HUDEP-2 (cell line): ENCODE results near the gene MSRB3.
"Not testable (repeated sequence)": the region's sequence is repeated elsewhere in the genome, so short reads cannot be mapped to it uniquely, and the experiment has no call there.

Source experiments
- DNase-seq, 76 experiments: peaks; one replicate each; lab custom pipeline; 2025; ENCODE audit not compliant: unreplicated experiment in 76 of 76; lab: John Stamatoyannopoulos, UW

Gene MSRB3

DNA sequence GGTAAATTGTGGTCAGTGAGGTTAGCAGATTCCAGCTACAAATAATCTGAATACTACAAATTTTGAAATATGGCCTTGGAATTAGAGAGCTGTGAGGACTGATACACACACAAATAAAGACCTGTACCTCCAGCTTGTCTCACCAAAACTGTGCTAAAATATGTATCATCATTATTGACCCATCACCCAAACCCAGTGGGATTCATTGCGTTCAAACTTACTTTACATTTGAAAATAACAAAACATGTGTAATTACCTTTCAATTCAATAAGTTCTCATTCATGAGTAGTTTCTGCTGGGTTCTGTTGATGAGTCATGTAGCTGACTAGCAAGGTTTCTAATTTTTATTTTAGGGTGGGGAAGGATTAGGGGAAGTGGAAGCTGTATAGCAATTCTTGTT, 170.9 kb downstream of the MSRB3 start:
- DNase-seq = no peak

DNA sequence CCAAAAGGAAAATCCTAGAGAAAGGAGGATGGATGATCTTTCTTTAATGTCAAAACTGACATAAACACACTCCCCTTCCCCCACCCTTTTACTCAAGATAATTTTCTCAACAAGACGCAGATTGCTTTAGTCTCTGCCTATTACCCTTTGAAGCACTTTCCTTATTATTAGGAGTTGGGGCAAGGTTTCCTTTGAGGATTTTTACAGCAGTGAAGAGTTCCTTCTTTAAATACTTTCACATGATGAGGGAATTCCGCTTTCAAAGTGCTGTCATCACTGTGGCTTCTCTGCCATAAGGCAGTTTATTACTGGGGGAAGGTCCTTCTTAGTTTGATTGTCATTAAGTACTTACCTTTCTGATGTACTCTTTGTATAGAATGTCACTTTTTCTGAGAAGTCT, 172.1 kb downstream of the MSRB3 start:
- DNase-seq = no peak

DNA sequence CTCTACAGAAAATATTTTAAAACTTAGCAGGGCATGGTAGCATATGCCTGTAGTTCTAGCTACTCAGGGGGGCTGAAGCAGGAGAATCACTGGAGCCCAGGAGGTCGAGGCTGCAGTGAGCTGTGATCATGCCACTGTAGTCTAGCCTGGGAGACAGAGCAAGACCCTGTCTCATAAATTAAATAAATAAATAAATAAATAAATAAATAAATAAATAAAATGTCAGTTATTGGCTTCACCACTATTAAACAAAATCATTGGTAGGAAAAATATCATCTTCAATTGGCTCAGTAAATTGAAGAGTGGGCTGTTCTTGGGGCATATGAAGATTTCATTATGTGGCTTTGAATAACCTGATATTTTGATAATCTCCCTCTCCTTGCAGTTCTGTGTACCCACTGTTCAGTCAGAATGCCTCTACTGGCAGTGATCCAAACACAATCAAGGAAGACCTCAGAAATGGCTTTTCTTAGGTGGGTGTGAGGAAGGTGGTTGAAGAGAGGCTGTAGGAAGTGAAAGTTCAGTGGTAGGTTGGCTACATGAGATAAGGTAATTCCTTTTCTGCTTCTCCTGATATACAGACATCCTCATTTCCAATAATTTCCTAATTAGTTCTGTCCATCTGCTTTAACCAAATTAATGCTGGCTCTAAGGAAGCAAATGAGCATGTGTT, 175.8 kb downstream of the MSRB3 start:
- no peak for DNase-seq

DNA sequence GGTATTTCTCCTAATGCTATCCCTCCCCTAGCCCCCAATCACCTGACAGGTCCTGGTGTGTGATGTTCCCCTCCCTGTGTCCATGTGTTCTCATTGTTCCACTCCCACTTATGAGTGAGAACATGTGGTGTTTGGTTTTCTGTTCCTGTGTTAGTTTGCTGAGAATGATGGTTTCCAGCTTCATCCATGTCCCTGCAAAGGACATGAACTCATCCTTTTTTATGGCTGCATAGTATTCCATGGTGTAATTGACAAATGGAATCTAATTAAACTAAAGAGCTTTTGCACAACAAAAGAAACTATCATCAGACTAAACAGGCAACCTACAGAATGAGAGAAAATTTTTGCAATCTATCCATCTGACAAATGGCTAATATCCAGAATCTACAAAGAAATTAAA, 178.9 kb downstream of the MSRB3 start:
- DNase-seq = not testable (repeated sequence)

DNA sequence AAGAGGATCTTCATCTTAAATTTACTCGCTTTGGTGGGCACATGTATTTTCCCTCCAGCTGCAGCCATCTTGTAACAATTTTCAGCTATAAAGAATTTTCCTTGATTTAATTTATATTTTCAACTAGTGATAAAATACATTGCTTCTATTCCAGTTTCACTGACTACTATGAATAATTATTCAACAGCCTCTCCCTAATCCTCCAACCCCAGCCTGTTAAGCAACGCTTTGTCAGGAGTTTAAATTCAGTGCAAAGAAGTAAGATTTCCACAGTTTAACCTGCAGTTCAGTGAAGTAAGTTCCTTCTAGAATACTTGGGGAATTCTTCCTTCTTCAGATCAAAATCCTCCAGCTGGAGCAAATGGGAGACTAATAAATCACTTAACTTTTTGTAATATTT, 180.2 kb downstream of the MSRB3 start:
- no peak for DNase-seq

DNA sequence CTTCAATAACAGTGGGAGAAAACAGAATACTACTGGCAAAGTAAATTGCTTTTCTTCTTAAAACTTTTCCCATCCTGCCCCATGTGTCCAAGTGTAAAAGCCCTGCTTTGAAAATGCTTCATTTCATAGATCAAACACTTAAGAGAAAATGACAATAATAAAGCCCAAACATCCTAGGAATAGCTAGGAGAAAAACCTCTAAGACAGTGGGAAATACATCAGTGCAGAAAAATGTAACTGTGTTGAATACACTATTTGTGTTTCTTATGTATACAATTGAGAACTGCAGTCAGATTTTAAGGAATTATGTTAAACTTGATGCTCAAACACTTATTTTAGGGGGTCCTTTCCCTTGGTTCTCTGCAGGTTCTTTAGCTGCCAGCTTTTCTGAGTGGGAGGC, 181.1 kb downstream of the MSRB3 start:
- DNase-seq = no peak

DNA sequence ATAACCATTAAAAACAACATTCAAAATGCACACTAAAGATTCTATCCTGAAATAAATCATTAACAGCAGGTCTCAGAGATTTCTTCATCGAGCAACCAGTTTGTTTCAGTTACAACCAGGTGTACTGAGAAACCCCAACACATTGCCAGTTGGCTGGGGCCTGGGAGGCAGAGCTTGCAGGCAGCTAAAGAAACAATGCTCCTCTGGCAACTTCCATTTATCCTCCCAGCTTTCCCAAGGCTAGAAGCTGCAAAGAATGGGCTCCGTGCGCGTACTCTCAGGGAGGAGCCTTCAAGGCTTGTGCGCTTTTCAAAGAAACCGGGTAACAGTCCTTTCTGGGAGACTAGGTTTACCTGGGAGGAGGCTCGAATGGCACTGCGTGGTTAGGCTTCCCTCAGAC, 181.6 kb downstream of the MSRB3 start:
- no peak for DNase-seq

DNA sequence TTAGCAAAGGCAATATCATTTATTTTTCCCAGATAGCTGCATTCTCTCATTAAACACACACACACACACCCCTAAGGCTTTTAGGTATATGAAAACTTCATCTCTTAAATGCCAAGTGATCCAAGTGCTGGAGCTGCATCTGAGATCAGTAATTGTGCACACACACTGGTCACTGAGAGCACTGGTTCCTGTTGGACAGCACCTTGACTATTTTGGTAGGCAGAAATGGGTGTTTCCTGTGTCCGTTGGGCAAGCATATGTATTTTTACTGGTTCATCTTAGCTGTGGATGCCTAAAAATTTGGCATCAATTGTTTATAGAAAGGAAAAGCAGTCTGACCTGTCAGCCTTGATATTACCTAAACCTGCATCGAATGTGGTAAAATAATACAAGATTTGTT, 182.5 kb downstream of the MSRB3 start:
- DNase-seq = no peak

DNA sequence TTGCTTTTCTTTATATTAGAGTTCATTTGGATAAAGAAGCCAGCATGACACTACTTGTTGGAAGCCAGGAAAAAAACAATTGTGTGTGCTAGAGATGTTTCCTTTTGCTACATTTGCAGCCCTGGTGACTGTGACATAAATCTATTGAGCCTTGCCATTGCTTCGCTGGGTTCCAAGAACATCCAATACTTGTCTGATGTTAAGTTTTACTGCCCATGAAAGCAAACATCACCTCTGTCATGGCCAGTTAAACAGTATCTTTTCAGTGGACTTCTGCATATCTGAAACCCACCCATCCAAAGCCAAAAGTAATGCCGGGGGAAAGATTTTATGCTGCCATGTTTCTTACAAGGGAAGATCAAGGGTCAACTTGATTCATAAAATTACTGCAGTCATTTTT, 184.0 kb downstream of the MSRB3 start:
- DNase-seq = no peak

DNA sequence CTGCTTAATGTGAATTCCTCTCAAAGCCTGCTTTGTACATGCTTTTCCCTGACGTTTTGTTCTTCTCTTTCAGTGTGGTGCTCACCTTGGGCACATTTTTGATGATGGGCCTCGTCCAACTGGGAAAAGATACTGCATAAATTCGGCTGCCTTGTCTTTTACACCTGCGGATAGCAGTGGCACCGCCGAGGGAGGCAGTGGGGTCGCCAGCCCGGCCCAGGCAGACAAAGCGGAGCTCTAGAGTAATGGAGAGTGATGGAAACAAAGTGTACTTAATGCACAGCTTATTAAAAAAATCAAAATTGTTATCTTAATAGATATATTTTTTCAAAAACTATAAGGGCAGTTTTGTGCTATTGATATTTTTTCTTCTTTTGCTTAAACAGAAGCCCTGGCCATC, 184.6 kb downstream of the MSRB3 start:
- no peak for DNase-seq

DNA sequence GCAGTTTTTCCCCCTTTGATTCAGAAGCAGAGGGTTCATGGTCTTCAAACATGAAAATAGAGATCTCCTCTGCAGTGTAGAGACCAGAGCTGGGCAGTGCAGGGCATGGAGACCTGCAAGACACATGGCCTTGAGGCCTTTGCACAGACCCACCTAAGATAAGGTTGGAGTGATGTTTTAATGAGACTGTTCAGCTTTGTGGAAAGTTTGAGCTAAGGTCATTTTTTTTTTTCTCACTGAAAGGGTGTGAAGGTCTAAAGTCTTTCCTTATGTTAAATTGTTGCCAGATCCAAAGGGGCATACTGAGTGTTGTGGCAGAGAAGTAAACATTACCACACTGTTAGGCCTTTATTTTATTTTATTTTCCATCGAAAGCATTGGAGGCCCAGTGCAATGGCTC, 185.1 kb downstream of the MSRB3 start:
- no peak for DNase-seq

DNA sequence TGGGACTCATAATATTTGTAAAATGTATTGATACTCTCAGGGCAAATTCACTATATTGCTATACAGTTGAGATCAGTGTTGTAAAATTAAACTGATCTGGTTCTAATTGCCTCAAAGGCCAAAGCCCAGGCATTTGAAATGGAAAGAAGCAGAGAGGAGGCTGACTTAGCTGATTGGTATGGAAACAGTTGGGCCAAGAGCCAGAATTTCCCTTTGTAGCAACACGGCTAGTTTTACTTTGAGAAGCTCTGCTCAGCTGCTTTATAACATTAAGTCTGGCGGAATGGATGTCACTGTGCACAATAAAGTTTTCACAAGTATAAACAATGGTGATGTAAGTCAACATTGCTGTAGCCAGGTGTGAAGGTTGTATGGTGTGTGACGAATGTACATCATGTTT, 186.4 kb downstream of the MSRB3 start:
- no peak for DNase-seq

DNA sequence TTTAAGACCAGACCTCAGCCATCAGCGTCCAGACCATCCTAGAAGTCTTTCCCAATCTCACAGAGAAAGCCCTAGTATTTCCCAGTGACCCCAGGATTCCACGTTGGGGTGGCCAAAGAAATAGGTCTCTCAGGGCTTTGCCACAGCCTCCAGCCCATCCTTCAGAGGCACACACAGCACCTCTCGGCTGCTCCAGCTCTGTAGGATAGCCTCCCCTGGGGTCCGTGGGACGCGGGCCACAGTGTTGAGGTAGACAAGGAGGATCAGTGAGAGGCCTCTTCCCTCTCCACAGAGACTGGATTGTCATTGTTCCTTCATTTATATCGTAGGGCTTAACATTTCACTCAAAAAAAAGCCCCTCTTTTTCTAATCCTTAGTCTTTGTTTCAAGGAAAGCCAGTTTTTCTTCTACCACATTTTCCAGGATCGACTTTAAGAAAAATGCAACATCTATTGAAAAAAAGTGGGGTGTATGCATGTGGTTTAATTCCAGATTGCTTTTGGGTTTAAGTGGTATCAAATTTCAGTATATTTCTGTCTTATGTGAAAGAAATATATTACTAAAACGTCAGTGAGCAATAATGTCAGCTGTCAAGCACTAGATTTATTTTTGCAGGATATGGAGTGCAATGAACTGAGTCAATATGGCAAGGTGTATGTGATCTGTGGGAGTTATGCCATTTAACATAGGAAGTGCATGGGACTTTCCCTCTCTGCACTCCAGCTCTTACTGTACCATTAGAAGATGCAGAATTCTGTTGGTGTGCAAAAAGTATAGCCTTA, 187.5 kb downstream of the MSRB3 start:
- no peak for DNase-seq

DNA sequence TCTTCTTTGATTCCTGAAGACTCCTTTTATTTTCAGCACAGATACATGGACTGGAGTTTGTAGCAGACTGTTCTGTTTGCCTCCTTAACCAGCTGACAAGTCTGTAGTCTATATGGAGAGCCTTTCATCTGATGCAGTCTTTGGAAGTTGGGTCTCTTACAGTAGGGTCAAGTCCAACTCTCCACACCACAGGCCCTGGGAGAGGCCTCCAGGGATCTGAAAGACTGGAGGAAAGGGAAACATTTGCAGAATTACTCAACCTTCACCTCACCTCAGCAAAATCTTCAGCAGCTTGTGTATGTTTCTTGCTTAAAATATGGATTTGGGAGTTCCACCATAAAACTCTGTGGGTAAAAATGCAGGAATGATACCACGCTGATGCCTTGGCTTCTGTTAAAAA, 188.4 kb downstream of the MSRB3 start:
- no peak for DNase-seq

DNA sequence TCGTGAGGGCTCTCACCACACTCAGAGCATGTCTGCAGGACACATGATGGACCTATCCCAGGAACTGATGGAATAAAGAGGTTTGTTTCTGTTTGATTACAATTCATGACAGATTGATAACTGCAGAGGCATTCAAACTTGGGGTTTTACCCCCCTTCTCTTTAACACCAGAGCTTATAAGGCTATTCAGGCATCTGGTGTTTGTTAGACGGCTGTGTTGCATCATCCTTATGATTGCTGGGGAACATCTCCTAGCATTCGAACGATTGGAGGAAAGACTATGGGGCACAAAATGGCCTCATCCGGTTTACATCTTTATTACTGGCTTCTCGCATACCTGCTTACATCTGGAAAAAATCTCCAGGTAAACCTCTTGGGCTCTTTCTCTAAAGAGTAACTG, 191.8 kb downstream of the MSRB3 start:
- no peak for DNase-seq

DNA sequence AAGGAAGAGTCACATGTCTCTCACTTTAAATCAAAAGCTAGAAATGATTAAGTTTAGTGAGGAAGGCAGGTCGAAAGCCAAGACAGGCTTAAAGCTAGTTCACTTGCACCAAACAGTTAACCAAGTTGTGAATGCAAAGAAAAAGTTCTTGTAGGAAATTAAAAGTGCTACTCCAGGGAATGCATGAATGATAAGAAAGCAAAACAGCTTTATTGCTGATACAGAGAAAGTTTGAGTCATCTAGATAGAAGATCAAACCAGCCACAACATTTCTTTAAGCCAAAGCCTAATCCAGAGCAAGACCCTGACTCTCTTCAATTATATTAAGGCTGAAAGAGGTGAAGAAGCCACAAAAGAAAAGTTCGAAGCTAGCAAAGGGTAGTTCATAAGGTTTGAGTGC, 193.6 kb downstream of the MSRB3 start:
- no peak for DNase-seq

DNA sequence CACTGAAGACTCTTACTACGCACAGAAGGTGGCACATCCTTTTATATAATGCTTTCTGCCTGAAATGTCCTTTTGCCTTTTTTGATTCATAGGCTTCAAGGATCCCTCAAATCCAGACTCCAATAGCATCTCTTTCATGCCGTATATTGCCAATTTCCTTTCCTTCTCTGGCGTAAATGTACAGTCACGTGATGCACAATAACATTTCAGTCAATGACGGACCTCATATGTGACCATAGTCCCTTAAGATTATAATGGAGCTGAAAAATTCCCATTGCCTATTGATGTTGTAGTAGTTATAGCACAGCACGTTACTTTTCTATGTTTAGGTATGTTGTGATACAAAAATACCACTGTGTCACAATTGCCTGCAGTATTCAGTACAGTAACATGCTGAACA, 196.3 kb downstream of the MSRB3 start:
- no peak for DNase-seq

DNA sequence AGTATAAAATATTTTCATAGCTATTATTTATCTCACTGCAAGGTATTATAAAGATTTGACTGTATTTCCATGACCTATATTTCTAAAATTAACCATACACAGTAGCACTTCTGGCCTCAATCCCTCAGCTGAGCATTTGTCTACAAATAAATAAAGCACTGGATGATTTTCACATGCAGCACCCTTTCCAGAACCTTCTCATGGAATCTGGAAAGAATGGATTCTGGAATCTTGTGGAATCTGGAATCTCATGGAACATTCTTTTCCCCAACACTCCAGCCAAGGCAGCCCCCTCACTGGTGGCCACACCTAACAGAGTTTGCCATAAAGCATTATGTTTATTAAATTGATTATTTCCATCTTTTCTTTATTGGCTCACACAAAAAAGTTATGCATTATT, 199.2 kb downstream of the MSRB3 start:
- DNase-seq = no peak

DNA sequence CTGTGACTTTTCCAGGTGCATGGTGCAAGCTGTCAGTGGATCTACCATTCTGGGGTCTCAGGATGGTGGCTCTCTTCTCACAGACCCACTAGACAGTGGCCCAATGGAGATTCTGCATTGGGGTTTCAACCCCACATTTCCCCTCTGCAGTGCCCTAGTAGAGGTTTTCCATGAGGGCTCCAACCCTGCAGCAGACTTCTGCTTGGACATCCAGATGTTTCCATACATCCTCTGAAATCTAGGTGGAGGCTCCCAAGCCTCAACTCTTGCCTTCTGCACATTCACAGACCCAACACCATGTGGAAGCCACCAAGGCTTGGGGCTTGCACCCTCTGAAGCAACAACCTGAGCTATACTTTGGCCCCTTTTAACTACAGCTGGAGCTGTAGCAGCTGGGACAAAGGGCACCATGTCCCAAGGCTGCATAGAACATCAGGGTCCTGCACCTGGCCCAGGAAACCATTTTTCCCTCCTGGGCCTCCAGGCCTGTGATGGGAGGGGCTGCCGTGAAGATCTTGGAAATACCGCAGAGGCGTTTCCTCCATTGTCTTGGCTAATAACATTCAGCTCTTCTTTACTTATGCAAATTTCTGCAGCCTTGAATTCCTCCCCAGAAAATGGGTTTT, 205.5 kb downstream of the MSRB3 start:
- not testable (repeated sequence) for DNase-seq

DNA sequence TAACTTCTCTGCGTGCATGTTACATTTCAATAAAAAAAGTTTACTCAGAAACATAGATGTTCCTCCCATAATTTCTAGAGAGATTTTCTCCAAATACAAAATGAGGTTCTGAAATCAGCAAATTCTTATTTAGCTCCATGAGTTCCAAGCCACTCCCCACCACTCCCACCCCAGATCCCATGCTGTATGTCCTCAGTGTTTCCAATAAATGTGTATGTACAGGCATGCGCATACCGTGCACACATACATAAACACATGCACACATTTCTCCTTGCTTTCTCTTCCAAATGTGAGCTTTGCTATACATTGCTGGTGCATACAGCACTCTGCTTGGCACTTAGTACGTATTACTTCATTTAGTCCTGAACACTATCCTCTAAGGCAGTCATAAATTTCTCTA, 209.7 kb downstream of the MSRB3 start:
- no peak for DNase-seq

DNA sequence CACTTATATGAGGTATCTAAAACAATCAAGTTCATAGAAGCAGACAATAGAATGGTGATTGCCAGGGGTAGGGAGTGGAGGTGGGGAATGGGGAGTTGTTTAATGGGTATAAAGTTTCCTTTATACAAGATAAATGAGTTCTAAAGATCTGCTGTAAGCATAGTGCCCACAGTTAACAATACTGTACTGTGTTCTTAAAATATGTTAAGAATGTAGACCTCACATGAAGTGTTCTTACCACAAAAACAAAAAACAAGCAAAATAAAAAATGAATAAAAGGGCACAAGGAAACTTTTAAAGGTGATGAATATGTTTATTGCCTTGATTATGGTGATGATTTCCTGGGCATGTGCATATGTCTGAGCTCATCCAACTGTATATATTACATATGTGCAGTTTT, 211.8 kb downstream of the MSRB3 start:
- no peak for DNase-seq
